ENCODE measurements around the gene HMCN1. TPM values are rescaled to one million over a fixed set of nuclear protein-coding genes. Genes with fewer than 3 reads are reported as not detected.

The HMCN1 gene
- total and polyA plus RNA-seq, 2 donors = 0.50 to 0.85 TPM

DNA sequence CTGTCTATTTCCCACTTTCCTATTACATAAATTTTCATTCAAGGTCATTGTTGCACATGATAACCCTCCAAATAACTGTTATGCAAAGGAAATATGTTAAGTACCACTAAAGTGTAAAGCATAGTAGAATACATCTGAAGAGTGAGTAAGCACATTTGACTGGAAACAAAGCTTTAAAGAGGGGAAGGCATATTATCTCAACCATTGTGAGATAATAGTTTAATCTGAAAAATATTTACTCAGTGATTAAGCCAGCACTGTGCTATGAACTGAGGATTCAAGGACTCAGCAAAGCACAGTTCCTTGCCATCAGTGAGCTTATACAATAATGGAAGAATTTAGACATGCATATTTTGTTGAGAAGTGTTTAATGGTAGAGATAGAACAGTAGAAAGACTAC lies 127.4 kb downstream of the HMCN1 start:
- Histone ChIP-seq H3K9me3 (ENCODE audit: control insufficient read depth in 2 of 2, insufficient read depth in 1 of 2, low read length in 1 of 2) (no peaks in the 10 kb centered on the region), H3K4me3 (ENCODE audit: low read length in 2 of 2) (no peak overlapping the region), H3K27ac (ENCODE audit: low read depth in 1 of 2, low read length in 1 of 2) (no peak overlapping the region), H3K36me3 (ENCODE audit: control insufficient read depth in 2 of 2, insufficient read depth in 2 of 2, low read length in 1 of 2) (no peaks in the 10 kb centered on the region), H3K4me1 (ENCODE audit: control insufficient read depth in 2 of 2, insufficient read depth in 2 of 2, low read length in 2 of 2) (no peaks in the 10 kb centered on the region), H3K27me3 (ENCODE audit: control insufficient read depth in 2 of 2, insufficient read depth in 1 of 2, low read length in 1 of 2) (no peaks in the 10 kb centered on the region)
- no peak for DNase-seq (ENCODE audit: low read depth in 6 of 9, low spot score in 9 of 9)

DNA sequence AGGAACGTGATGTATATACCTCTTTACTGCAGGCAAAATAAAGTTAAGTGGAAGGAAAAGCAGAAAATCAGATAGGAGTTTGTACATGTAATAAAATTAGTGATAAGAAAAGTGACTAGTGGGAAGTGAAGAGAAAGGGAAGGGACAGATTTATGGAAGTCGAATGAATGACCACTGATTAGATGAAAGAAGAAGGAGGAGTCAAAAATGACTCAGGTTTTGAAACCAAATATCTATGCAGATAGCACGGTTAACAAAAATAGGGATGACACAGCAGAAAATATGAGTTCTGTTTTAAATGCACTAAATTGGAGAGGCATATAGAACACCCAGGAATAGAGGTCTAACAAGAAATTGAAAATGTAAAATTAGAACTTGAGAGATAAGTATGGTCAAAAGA lies 128.0 kb downstream of the HMCN1 start:
- H3K27ac ChIP-seq (ENCODE audit: low read depth in 1 of 2, low read length in 1 of 2) = no peak overlapping the region
- no peaks in the 10 kb centered on the region for H3K4me1 ChIP-seq (ENCODE audit: control insufficient read depth in 2 of 2, insufficient read depth in 2 of 2, low read length in 2 of 2)
- DNase-seq (ENCODE audit: low read depth in 6 of 9, low spot score in 9 of 9) = no peak
- H3K36me3 ChIP-seq (ENCODE audit: control insufficient read depth in 2 of 2, insufficient read depth in 2 of 2, low read length in 1 of 2) = no peaks in the 10 kb centered on the region
- no peaks in the 10 kb centered on the region for H3K9me3 ChIP-seq (ENCODE audit: control insufficient read depth in 2 of 2, insufficient read depth in 1 of 2, low read length in 1 of 2)
- no peaks in the 10 kb centered on the region for H3K27me3 ChIP-seq (ENCODE audit: control insufficient read depth in 2 of 2, insufficient read depth in 1 of 2, low read length in 1 of 2)
- no peak overlapping the region for H3K4me3 ChIP-seq (ENCODE audit: low read length in 2 of 2)
- WGBS = 68% methylated on average over 3 of the region's 3 CpGs

DNA sequence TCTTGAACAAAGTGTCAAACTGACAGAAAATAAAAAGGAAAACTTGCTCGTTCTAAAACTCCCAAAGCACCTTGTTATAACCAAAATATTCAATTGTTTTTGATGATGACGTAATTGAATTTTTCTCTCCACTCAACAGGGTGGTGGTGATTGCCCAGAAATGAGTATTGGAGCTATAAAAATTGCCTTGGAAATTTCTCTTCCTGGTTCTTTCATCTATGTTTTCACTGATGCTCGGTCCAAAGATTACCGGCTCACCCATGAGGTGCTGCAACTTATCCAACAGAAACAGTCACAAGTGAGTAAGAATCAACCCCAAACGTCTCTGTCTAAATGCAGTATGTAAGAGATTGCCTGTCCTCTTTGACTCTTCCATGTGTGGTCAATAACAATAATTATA lies 130.1 kb downstream of the HMCN1 start:
- no peaks in the 10 kb centered on the region for H3K36me3 ChIP-seq (ENCODE audit: control insufficient read depth in 2 of 2, insufficient read depth in 2 of 2, low read length in 1 of 2)
- 91% methylated on average over 5 of the region's 5 CpGs for WGBS

DNA sequence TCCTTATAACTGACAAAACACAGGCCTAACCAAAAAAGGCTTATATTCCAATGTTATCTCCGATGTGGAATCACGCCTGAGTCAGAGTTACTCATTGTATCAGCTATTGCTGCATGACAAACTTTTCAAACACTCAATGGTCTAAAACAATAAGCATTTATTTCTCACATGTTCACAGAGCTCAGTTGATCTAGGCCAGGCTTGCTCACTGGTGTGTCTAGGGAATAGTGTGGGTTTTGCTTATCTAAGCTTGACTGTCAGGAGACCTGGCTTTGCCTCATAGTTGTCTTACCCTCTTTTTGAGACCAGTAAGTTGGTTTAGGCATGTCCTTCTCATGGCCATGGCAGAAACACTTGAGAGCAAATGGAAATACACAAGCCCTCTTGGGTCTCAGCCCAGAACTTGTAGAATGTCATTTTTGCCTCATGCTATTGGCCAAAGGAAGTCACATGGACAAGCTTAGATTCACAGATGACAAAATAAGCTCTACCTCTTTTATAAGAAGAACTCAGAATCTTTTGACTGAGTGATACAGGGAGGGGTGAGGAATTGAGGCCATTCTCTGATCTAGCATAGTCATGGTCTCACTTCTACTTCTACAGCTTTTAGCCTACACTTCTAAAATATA lies 130.8 kb downstream of the HMCN1 start:
- no peaks in the 10 kb centered on the region for H3K27me3 ChIP-seq (ENCODE audit: control insufficient read depth in 2 of 2, insufficient read depth in 1 of 2, low read length in 1 of 2)
- H3K9me3 ChIP-seq (ENCODE audit: control insufficient read depth in 2 of 2, insufficient read depth in 1 of 2, low read length in 1 of 2) = no peaks in the 10 kb centered on the region
- H3K27ac ChIP-seq (ENCODE audit: low read depth in 1 of 2, low read length in 1 of 2) = no peak overlapping the region
- no peaks in the 10 kb centered on the region for H3K36me3 ChIP-seq (ENCODE audit: control insufficient read depth in 2 of 2, insufficient read depth in 2 of 2, low read length in 1 of 2)
- H3K4me1 ChIP-seq (ENCODE audit: control insufficient read depth in 2 of 2, insufficient read depth in 2 of 2, low read length in 2 of 2) = no peaks in the 10 kb centered on the region
- no peak overlapping the region for H3K4me3 ChIP-seq (ENCODE audit: low read length in 2 of 2)
- DNase-seq (ENCODE audit: low read depth in 6 of 9, low spot score in 9 of 9) = no peak
- WGBS = 96% methylated on average over 2 of the region's 2 CpGs

More for the DNA sequence above, 130.1 kb downstream of the HMCN1 start:
- Histone ChIP-seq H3K27ac (ENCODE audit: low read depth in 1 of 2, low read length in 1 of 2) (no peak overlapping the region), H3K9me3 (ENCODE audit: control insufficient read depth in 2 of 2, insufficient read depth in 1 of 2, low read length in 1 of 2) (no peaks in the 10 kb centered on the region), H3K4me1 (ENCODE audit: control insufficient read depth in 2 of 2, insufficient read depth in 2 of 2, low read length in 2 of 2) (no peaks in the 10 kb centered on the region), H3K4me3 (ENCODE audit: low read length in 2 of 2) (no peak overlapping the region), H3K27me3 (ENCODE audit: control insufficient read depth in 2 of 2, insufficient read depth in 1 of 2, low read length in 1 of 2) (no peaks in the 10 kb centered on the region)
- no peak for DNase-seq (ENCODE audit: low read depth in 6 of 9, low spot score in 9 of 9)

- Histone ChIP-seq H3K27ac (ENCODE audit: low read depth in 1 of 2, low read length in 1 of 2) (no peak overlapping the region), H3K4me1 (ENCODE audit: control insufficient read depth in 2 of 2, insufficient read depth in 2 of 2, low read length in 2 of 2) (no peaks in the 10 kb centered on the region)
- DNase-seq (ENCODE audit: low read depth in 6 of 9, low spot score in 9 of 9) = no peak
Observed at GRCh38 chr1:185869590-185869989, 135.4 kb downstream of the HMCN1 start.

DNA sequence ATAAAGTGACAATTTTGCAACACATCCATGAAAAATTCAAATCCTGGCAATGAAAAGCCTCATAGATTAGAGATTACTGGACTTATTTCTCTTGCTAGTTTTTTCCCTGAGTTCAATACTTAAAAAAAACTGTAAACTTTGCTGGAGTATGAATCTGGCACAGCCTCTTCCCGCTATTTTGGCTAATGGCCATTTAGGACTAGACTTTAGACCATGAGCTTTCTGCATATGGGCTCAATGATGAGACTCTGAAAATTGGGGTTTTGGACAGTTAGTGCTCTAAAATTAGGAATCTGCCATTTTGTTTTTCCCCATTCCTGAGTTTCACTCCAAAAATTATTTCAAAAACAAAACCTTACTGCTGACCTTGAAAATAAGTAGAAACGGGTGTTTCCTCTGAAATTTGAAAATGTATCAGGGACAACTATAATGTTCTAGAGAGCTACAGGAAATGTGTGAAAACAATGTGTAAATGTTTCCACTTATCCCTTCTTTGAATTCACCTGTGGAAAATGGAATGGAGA lies 137.5 kb downstream of the HMCN1 start:
- H3K4me3 ChIP-seq (ENCODE audit: low read length in 2 of 2) = no peak overlapping the region
- WGBS = 98% methylated on average over 2 of the region's 2 CpGs
- H3K36me3 ChIP-seq (ENCODE audit: control insufficient read depth in 2 of 2, insufficient read depth in 2 of 2, low read length in 1 of 2) = no peaks in the 10 kb centered on the region
- no peaks in the 10 kb centered on the region for H3K4me1 ChIP-seq (ENCODE audit: control insufficient read depth in 2 of 2, insufficient read depth in 2 of 2, low read length in 2 of 2)
- no peak for DNase-seq (ENCODE audit: low read depth in 6 of 9, low spot score in 9 of 9)
- no peaks in the 10 kb centered on the region for H3K9me3 ChIP-seq (ENCODE audit: control insufficient read depth in 2 of 2, insufficient read depth in 1 of 2, low read length in 1 of 2)
- H3K27ac ChIP-seq (ENCODE audit: low read depth in 1 of 2, low read length in 1 of 2) = no peak overlapping the region
- no peaks in the 10 kb centered on the region for H3K27me3 ChIP-seq (ENCODE audit: control insufficient read depth in 2 of 2, insufficient read depth in 1 of 2, low read length in 1 of 2)

More at GRCh38 chr1:185869590-185869989, 135.4 kb downstream of the HMCN1 start:
- H3K36me3 ChIP-seq (ENCODE audit: control insufficient read depth in 2 of 2, insufficient read depth in 2 of 2, low read length in 1 of 2) = no peaks in the 10 kb centered on the region
- H3K27me3 ChIP-seq (ENCODE audit: control insufficient read depth in 2 of 2, insufficient read depth in 1 of 2, low read length in 1 of 2) = no peaks in the 10 kb centered on the region
- H3K9me3 ChIP-seq (ENCODE audit: control insufficient read depth in 2 of 2, insufficient read depth in 1 of 2, low read length in 1 of 2) = no peaks in the 10 kb centered on the region
- 92% methylated on average over 2 of the region's 2 CpGs for WGBS
- no peak overlapping the region for H3K4me3 ChIP-seq (ENCODE audit: low read length in 2 of 2)

- no peak for DNase-seq (ENCODE audit: low read depth in 6 of 9, low spot score in 9 of 9)
- Histone ChIP-seq H3K27me3 (ENCODE audit: control insufficient read depth in 2 of 2, insufficient read depth in 1 of 2, low read length in 1 of 2) (no peaks in the 10 kb centered on the region), H3K4me1 (ENCODE audit: control insufficient read depth in 2 of 2, insufficient read depth in 2 of 2, low read length in 2 of 2) (no peaks in the 10 kb centered on the region), H3K4me3 (ENCODE audit: low read length in 2 of 2) (no peak overlapping the region), H3K27ac (ENCODE audit: low read depth in 1 of 2, low read length in 1 of 2) (no peak overlapping the region), H3K36me3 (ENCODE audit: control insufficient read depth in 2 of 2, insufficient read depth in 2 of 2, low read length in 1 of 2) (no peaks in the 10 kb centered on the region), H3K9me3 (ENCODE audit: control insufficient read depth in 2 of 2, insufficient read depth in 1 of 2, low read length in 1 of 2) (no peaks in the 10 kb centered on the region)
- WGBS = 95% methylated on average over 2 of the region's 2 CpGs
Observed at GRCh38 chr1:185874246-185874645, 140.1 kb downstream of the HMCN1 start.

DNA sequence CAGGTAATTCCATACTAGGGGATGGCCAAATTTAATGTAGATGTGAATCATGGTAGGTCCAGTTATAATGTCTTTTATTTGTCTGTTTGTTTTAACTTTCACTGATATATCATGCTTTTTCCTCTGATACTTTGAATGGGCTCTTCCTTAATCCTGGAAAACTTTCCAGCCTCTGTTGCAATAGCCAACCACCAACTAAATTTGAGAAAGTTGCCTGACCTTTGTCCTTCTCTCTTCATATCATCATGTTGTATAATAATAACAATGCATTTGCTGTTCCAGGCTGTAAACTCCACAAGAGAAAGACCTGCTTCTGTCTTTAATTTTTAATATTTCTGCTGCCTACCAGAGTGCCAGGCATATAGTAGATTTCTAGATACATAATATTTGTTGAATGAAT lies 146.1 kb downstream of the HMCN1 start:
- DNase-seq (ENCODE audit: low read depth in 6 of 9, low spot score in 9 of 9) = no peak
- H3K9me3 ChIP-seq (ENCODE audit: control insufficient read depth in 2 of 2, insufficient read depth in 1 of 2, low read length in 1 of 2) = no peaks in the 10 kb centered on the region
- no peaks in the 10 kb centered on the region for H3K27me3 ChIP-seq (ENCODE audit: control insufficient read depth in 2 of 2, insufficient read depth in 1 of 2, low read length in 1 of 2)
- H3K4me1 ChIP-seq (ENCODE audit: control insufficient read depth in 2 of 2, insufficient read depth in 2 of 2, low read length in 2 of 2) = no peaks in the 10 kb centered on the region
- no peaks in the 10 kb centered on the region for H3K36me3 ChIP-seq (ENCODE audit: control insufficient read depth in 2 of 2, insufficient read depth in 2 of 2, low read length in 1 of 2)
- H3K27ac ChIP-seq (ENCODE audit: low read depth in 1 of 2, low read length in 1 of 2) = no peak overlapping the region
- no peak overlapping the region for H3K4me3 ChIP-seq (ENCODE audit: low read length in 2 of 2)

DNA sequence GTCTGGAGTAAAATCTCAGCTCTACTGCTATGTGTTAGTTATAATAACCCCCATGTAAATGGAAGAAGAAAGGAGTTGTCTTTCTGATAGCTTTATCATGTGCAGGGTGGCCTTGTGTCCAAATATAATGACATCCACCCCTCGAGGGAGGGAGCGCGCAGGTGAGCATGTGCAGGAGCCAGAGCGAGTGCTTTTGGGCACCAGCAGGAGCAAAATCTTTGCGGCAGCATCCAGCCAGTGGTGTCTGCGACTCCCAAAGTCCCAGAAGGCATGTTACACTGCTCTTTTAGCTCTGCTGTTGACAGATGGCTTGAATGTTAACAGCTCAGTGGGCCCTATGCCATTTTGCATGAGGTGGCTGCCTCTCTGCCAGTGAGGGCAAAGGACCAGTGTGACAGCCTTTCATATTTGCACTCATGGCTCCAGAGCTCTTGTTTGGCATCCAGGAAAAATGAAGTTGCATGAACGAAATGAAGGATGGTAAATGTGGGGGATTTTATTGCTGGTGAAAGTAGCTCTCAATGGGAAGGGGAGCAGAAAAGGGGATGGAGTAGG lies 146.7 kb downstream of the HMCN1 start:
- Histone ChIP-seq H3K4me3 (ENCODE audit: low read length in 2 of 2) (no peak overlapping the region), H3K27ac (ENCODE audit: low read depth in 1 of 2, low read length in 1 of 2) (no peak overlapping the region), H3K9me3 (ENCODE audit: control insufficient read depth in 2 of 2, insufficient read depth in 1 of 2, low read length in 1 of 2) (no peaks in the 10 kb centered on the region), H3K4me1 (ENCODE audit: control insufficient read depth in 2 of 2, insufficient read depth in 2 of 2, low read length in 2 of 2) (no peaks in the 10 kb centered on the region), H3K36me3 (ENCODE audit: control insufficient read depth in 2 of 2, insufficient read depth in 2 of 2, low read length in 1 of 2) (no peaks in the 10 kb centered on the region), H3K27me3 (ENCODE audit: control insufficient read depth in 2 of 2, insufficient read depth in 1 of 2, low read length in 1 of 2) (no peaks in the 10 kb centered on the region)
- WGBS = 94% methylated on average over 7 of the region's 7 CpGs
- DNase-seq (ENCODE audit: low read depth in 6 of 9, low spot score in 9 of 9) = no peak
